Measurements from ENCODE around the gene DENND4C.
A peak's percentile ranks its signal among the peaks of the same experiment; 100 is the strongest.
"Not testable (repeated sequence)": the region's sequence is repeated elsewhere in the genome, so short reads cannot be mapped to it uniquely, and the experiment has no call there.

DENND4C gene

DNA sequence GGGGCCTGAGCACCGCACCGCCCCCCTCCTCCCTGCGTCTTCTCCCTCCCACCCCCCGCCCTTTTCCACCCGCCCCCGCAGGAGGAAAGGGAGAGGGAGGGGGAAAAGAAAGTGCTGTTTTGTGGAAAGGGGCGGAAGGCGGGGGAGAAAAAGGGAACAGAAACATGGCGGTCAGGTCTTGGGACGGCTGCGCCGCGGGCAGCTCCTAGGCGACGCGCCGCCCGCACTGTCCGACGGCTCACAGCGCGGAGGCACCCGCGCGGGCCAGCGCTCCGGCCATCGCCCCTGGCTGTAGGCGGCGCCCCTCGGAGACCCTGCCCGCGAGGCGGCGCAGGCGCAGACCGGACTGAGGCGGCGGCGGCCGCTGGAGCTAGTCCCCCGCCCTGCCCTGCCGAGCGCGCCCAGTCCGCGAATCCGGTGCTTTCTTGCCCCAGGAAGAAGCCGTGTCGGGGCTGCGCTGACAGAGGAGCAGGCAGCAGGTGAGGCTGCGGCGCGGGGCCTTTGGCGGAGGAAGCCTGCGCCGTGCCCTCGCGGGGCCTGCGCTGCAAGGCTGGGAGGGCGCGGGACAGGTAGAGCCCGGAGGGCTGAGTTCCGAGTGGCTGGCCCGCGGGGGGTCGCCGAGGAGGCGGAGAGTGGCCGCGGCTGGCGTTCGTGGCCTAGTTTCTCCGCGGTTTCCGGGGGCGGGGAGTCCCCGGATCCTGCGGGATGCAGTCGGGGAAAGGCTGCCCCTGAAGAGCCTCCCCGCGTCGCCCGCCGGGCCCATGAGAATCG lies at the start of gene DENND4C:
DENND4C (plus strand) TSS at position 339 of the 771 bp plus-strand sequence. CDS start 45,482 bp downstream, outside the sequence.
- peak; percentile 65 for DNase-seq (ENCODE audit: low read depth)

DNA sequence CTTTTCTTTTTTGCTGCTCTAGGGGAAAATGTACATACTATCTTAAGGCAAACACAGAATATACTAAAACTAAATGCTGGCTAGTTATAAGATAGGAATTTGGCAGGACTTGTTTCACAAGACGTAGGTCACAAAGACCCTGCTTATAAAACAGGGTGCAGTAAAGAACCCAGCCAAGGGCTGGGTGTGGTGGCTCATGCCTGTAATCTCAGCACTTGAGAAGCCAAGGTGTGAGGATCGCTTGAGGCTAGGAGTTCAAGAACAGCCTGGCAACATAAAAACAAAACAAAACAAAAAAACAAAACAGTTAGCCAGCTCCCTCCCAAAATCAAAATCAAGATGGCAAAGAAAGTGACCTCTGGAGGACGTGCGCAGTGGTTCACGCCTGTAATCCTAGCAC lies 49.5 kb upstream of the DENND4C start:
- no peak for DNase-seq (ENCODE audit: low read depth)

DNA sequence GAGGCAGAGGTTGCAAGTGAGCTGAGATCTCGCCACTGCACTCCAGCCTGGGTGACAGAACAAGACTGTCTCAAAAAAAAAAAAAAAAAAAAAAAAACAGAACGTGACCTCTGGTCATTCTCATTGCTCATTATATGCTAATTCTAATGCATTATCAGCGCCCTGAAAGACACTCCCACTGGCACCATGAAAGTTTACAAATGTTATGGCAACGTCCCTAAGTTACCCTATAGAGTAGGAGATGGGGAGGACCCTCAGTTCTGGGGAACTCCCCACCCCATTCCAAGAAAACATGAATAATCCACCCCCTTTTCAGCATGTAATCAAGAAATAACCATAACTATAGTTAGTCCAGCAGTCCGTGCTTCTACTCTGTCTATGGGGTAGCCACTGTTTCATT lies 48.9 kb upstream of the DENND4C start:
- DNase-seq (ENCODE audit: low read depth): no peak

DNA sequence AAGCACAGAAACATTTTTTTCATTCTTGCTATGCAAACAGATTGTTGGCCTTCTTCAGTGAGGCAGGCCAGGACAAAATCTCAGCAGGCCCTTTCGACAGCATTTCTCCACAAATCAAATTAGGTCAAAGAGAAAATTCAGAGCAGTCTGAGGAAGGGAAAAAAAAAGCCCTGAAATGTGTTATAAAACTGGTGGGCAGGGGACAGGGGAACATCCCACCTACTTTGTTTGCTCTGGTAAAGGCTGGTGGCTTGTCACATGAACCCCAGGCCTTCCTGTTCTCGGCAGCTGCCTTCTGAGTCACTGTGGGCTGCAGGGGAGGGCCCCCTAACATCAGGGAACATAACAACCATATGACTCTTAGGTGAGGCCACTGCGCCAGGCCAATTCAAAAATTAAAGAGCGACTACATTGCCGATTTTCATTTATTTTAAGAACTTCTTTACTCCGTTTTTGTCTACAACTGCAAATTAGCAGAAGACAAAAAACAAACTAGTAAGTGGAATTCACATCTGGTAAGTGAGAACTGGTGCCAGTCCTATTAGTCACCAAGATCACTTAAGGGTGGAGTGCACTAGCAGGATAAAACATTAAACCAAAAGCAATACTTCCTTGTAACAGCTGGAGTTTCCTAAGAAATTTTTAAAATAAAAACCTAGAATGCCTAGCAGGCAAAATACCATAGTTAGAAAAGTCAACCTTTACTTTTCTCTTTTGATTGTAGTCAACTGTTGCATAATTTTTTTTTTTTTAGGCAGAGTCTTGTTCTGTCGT lies 46.2 kb upstream of the DENND4C start:
- peak; percentile 70 for DNase-seq (ENCODE audit: low read depth)

DNA sequence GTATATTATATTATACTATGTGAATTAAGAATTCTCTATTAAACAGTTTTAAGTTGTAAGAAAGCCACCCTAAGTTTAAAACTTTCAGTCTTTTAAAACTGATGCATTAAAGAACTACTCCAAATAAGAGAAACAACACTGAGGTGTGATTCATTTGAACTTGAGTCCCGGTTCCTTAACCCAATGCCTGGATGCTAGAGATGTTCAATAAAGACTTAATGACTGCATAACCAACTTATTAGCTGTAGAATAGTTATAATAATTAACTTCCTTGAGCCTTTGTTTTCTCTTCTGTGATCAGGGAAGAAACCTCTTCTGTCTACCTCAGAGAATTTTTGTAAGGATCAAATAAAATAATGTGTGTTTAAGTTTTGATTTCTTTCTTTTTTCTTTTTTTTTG lies 45.3 kb upstream of the DENND4C start:
- DNase-seq (ENCODE audit: low read depth): no peak

DNA sequence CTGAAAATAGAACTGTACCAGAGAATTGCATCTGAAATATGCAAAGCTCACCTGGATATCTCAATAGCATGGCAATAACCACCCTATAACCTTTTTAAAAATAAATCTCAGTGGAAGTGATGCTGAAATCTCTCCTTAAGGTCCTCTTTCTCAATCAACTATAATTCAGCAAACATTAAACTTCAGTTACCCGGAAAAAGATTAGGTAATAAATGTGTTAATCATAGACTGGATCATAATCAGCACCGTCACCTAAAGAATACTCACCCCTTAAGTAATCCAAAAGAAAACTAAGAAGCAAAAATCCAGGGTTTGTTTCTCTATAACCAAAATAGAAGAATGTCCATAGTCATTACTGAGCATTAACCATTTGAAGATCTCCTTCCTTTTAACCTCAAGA lies 44.3 kb upstream of the DENND4C start:
- DNase-seq (ENCODE audit: low read depth): no peak

DNA sequence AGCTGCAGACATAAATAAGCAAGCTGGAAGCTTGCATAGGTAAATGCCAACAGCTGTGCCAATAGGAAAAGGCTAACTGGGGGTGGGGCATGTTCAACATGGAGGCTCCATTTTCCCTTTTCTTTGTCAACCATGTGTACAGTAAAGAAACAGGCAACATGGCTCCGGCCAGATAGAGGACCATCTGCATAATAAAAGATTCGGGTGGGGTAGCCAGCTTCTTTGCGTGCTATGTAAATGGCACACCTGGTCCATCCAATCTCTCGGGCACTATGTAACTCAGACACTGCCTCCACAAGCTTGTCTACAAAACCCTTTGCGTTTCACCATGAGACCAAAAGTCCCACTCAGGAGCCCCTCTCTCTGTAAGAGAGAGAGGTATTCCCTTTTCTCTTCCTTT lies 41.7 kb upstream of the DENND4C start:
- no peak for DNase-seq (ENCODE audit: low read depth)

DNA sequence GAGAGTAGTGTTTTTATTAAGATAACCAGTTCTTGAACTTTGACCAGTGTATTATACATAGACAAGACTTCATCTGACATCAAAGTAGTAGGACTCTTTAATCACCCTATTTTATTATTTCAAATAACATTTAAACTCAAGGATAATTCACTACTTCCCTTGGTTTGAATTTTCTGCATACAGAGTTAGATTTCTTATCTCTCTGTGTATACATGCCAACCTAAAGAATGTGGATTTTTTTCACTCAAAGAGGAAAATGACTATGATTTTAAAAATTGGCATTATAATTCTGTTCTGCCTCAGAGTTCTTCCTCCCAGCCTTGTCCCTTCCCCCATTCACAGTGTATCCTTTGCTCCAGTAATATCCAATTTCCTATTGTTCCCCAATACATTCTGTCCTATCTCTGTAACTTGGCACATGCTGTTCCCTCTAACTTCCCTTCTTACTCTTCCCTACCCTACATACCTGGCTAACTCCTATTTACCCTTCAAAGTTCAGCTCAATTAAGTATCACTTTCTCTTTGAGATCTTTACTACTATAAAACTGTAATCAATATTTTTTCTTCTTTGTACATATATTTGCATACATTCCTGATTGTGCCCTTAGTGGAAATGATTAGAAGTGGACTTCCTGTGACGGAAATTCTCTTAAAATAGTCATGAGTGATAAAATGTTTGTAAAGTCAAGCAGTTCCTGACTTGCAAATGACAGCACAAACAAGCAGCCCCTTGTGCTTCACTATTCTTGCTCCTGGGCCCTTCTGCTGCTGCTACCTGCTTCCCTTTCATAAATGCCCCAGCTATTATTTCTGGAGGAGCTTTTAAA lies 38.1 kb upstream of the DENND4C start:
- no peak for DNase-seq (ENCODE audit: low read depth)

DNA sequence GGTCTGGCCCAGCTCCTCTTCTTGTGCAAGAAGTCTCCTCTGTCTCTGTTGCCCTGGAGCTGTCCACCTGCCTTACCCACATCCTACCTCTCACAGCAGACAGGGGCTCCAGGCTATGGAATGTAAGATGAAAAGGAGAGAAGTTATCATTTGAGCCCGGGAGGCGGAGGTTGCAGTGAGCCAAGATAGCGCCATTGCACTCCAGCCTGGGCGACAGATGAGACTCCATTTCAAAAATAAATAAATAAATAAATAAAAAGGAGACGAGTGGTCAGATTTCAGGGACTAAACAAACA lies 37.5 kb upstream of the DENND4C start:
- no peak for DNase-seq (ENCODE audit: low read depth)

DNA sequence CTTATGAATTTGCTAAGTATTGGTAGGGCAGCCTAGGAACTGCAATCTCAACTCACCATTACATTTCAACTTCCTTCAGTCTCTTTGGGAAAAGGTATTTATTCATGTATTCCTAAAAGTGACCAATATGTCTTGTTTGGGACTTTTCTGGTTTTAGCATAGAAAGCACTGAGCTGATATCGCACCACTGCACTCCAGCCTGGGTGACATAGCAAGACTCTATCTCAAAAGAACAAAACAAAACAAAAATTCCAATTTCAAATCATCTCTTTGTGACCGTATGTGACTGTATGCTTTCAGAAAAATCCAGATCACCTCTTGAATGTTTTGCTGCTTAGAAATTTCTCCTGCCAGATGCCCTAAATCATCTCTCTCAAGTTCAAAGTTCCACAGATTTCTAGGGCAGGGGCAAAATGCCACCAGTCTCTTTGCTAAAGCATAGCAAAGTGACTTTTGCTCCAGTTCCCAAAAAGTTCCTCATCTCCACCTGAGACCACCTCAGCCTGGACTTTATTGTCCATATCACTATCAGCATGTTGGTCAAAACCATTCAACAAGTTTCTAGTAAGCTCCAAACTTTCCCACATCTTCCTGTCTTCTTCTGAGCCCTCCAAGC lies 37.0 kb upstream of the DENND4C start:
- DNase-seq (ENCODE audit: low read depth): not testable (repeated sequence)

DNA sequence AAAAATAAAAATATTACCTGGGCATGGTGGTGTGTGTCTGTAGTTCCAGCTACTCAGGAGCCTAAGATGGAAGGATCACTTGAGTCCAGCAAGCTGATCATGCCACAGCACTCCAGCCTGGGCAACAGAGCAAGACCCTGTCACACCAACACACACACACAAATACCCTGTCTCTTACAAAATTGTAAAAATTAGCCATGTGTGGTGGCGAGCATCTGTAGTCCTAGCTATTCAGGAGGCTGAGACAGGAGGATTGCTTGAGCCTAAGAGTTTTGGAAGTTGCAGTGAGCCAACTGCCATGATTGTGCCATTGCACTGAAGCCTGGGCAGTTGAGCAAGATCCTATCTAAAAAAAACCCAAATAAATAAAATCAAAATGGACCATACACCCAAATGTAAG lies 32.1 kb upstream of the DENND4C start:
- DNase-seq (ENCODE audit: low read depth): no peak

DNA sequence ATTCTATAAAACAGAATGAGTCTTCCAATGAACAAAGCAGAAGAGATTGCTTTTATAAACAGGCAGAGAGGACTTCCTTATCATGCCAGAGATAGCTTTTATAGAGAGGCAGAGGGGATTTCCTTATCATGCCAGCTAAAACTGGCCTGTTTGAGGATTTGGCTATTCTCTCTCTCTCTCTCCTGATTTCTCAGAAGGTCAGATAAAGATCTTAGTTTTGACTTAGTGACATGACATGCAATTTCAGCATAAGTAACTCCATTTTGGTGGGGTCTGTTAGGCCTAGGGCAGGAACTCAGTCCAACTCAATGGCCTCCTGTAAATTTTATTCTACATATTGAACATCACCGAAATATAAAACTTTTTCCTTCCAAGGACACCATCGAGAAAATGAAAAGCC lies 31.5 kb upstream of the DENND4C start:
- no peak for DNase-seq (ENCODE audit: low read depth)

DNA sequence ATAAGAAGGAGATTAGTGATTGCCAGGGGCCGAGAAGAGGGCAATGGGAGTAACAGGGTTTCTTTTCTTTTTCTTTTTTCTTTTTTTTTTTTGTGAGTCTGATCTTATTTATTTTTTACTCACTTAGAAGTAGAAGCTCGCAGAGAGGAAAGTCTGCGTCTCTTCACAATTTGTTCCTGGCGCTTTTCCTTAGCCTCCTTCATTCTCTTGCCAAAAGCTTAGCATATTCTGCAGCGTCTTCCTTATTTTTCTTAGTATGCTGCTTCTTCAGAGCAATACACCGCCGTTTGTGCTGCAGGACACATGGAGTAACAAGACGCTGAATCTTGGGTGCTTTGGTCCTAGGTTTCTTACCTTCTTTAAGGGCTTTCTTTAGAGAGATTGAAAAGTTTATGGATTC lies 30.3 kb upstream of the DENND4C start:
- no peak for DNase-seq (ENCODE audit: low read depth)

DNA sequence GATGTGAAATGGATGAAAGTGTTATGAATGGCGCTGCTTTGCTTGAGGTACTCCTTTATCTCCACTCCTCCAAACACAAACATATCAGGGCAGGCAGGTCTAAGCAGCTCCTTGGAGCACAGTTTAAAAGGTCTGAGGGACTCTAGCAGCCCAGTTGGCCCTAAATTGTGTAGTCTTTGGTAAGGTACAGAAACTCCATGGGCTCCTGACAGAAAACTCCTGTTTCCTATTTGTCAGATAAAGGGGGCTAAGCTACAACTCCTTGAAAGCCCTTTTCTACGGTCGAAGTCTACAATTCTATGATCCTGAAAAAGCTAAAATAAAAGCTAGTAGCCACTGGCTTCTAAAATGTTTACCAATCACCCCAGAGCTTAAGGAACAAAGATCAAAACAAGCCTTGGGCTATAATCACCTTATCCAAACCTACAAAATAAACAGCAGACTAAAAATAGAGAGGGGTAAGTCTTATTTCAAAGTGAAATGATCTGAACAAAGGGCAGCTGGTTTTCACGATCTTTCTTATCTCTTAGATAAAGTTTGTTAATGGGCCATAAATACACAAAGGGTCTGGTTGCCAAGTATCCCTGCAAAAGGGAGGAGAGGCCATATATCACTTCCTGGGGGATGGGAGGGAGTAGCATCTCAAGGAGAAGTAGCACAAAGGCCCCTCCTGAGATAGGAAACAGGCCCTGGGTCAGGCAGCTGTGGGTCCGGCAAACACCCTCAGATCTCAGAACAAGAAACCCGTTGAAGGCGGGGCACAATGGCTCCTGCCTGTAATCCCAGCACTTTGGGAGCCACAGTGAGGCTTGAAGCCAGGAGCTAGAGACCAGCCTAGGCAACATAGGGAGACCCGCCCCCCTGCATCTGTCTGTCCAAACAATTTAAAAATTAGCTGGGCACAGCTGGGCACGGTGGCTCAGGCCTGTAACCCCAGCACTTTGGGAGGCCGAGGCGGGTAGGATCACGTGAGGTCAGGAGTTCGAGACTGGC lies 28.3 kb upstream of the DENND4C start:
- no peak for DNase-seq (ENCODE audit: low read depth)

DNA sequence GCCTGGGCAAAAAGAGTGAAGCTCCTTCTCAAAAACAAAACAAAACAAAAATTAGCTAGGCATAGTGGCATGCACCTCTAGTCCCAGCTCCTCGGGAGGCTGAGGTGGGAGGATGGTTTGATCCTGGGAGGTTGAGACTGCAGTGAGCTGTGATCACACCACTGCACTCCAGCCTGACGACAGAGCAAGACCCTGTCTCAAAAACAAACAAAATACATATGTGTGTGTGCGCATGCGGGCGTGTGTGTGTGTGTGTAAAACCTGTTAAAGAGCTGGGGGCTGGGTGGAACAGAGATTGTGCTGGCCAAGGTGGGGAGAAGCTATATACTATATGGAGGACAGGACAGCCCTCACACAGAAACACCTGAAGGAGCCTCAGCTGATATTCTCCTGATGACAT lies 27.4 kb upstream of the DENND4C start:
- DNase-seq (ENCODE audit: low read depth): no peak

DNA sequence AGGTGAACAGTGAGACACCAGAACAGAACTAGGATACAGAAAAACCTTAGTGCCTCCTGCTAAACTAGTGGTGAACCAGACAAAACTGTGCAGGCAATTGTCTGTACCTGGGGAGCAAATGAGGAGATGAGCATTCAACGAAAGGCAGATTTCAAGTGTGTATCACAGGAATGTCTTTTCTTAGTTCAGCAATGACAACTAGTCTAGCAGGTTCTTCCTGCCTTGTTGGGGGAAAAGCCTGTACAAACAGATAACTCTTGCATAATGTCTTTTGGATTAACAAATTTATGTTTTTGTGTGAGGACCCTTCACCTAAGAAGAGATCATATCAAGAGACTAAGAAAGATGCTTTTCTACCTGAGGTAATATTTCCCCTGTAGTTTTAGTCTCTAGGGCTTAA lies 21.8 kb upstream of the DENND4C start:
- no peak for DNase-seq (ENCODE audit: low read depth)

DNA sequence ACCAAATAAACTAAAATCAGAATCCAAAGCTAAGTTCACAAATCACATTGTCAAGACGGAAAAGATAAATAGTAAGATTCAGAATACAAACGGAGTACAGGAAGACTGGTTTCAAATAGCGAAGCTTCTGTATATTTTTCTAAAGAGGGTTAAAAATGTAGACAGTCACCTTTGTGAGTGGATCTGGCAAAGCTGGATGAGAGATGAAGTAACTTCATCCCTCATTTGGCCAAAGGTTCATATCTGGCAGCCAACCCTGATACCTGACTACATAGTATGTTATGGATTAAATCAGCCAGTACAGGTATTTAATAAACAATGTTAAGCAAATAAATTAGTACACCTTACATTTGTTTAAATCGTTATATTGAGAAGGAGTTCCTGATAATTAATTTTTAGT lies 21.3 kb upstream of the DENND4C start:
- DNase-seq (ENCODE audit: low read depth): no peak

DNA sequence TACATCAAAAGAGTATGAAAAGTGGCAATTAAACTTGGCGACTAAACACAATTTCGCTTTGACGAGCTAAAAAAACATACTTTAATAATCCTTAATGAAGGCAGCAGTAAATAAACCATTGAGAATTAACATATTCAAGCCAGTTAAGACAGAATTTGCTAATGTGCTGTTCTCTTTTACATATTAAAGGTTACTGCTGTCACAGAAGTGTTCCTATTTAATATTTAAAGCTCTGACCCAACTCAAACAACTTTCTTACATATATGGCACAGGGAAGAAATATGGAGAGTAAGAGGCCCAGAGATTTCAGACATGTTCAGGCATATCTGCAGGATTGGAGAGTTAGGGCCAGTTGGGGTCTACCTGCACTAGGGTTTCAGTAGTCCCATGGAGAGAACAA lies 16.7 kb upstream of the DENND4C start:
- DNase-seq (ENCODE audit: low read depth): no peak

DNA sequence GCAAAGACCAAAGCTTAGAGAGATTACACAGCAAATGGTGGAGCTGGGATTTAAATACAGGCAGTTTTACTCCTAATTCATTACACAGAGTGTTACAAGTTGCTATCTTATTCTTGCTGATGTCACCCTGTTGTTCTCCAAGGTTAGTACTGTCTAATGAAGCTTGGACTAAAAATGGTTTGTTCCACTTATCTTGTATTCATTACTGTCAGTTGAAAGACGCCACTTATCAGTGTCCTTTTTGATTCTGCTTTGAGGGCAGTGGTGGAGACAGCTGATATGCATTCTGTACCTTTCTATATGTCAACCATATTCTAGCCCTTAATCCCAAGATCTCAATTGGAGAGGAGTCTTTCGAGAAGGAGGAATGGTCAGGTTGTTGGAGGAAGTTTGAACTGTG lies 14.0 kb upstream of the DENND4C start:
- no peak for DNase-seq (ENCODE audit: low read depth)

DNA sequence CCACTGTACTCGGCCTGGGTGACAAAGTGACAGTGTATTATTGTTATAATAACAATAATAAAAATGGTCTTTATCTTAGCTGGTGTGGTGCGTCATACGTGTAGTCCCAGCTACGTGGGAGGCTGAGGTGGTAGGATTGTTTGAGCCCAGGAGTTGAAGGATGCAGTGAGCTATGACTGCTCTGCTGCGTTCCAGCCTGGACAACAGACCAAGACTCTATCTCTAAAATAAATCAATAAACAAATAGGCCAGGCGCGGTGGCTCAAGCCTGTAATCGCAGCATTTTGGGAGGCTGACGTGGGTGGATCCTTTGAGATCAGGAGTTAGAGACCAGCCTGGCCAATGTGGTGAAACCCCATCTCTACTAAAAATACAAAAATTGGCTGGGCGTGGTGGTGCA lies 9.2 kb upstream of the DENND4C start:
- no peak for DNase-seq (ENCODE audit: low read depth)

DNA sequence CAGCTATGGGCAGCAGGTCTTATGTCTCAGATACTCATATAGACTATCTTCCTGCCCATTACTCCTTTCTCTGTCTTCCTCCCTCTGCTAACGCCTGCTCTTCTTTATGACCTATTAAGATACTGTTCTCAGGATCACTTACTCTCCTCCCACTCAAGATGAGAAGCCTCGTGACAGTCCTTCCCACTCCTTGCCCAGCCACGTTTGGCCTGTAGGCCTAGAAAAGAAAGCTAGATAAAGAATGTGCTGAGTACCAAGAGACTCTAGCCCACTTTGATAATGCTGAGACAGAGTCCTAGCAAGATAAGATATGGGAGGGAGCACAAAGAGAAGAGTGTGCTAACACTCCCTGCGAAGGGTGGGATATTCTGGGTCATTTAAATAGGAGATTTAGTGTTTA lies 6.8 kb upstream of the DENND4C start:
- DNase-seq (ENCODE audit: low read depth): no peak
